C1 segment of cervical spinal cord (tissue), 14 donors: ENCODE measurements around the gene COL5A1.

ENCODE experiments used
- DNase-seq, 14 donors: peaks; one replicate each; lab custom pipeline; 2025; lab: John Stamatoyannopoulos, UW

The COL5A1 gene

DNA sequence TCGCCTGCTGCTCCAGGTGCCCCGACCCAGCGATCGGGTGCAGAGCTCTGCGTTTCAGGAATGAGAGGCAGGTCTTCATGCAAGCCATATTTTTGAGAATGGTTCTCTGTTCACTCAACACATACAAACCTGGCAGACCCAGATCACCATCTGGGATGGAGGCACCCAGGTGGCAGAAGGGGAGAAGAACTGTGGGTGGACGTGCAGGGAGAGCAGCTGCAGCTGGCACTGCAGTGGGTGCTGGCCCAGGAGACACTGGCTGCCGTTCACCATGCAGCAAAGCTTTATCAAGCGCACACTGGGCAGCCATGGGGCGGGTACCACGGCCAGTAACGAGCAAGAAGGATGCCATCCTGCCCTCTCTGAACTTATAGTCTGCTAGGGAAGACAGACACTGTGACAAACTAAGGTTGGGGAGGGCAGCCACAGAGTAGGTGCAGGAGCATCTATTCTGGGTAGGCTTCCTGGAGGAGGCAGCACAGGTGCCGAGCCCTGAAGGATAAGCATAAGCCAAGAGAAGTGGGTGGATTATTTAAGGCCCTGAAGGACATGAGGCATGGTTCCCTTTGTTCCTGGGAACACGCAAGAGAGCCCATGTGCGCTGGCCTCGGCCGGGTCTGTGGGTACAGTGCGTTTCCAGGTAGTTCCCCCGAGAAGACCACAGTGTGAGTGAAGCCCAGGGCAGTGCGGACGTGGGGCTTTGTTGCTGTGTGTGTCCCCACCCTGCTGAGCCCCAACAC lies 192.8 kb downstream of the COL5A1 start:
- no peak for DNase-seq

DNA sequence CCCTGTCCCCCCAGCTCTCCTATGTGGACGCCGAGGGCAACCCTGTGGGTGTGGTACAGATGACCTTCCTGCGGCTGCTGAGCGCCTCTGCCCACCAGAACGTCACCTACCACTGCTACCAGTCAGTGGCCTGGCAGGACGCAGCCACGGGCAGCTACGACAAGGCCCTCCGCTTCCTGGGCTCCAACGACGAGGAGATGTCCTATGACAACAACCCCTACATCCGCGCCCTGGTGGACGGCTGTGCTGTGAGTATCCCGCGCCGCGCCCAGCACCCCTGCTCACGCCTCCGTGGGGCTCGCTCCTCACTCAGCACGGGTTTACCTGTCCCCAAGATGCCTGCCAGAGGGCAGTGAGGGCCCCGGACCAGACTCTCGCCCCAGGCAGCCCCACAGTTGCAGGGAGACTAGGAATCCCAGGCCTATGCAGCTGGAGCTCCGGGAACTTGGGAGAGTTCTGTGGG lies 193.4 kb downstream of the COL5A1 start:
- no peak for DNase-seq

DNA sequence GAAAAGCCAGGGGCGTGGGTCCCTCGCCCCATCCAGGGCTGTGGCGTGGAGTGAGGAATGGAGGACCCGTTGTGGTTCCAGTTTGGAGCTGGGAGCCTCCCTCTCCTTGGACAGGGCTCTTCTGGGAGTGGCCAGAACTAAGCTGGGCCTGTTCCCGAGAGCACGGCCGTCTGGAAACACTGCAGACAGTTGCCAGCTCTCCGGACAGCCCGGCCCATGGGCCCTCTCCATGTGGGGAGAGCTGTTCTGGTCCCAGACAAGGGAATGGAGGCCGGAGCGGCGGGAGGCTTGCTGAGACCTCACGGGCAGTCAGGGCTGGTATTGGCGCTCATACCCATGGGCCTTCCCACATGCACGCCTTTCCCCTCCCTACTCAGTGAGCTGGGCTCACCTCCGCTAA lies 193.8 kb downstream of the COL5A1 start:
- DNase-seq = no peak

DNA sequence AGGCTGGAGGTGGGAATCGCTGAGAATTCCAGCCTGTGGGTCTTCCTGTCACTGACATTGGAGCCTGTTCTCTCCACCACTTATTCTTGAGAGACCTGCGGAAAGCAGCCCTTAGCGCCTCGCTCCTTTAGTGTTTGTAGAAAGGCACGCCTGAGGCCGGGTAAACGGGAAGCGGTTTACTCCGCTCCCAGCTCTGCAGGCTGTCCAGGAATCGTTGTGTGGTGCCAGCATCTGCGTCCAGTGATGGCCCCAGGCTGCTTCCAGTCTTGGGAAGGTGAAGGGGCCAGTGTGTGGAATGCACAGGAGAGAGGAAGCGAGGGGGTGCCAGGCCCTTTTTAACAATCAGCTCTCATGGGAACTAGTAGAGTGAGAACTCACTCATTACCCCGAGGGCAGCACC lies 194.4 kb downstream of the COL5A1 start:
- no peak for DNase-seq

DNA sequence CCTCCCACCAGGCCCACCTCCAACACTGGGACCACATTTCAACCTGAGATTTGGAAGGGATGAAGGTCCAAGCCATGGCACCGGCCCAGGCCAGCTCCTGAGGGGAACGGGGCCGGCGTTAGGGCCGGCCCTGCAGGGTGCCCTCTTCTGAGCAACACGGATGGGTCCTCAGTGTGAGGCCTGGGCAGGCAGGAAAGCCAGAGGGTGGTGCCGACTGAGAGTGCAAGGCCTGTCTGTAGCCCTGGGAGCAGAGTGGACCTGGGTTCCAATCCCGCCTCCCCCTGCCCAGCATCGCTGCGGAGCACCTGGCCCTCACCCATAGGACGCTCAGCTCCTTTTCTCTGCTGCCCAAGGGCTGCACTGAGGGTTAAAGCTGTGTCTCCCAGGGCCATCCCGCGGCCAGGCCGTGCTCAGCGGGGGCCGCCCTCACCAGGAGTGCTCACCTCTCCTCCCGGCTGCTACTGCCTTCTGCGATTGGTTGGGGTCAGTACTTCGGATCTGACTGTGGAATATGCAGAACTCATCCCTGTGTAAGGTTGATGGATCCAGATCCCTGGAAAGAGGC lies 194.9 kb downstream of the COL5A1 start:
- DNase-seq = no peak

DNA sequence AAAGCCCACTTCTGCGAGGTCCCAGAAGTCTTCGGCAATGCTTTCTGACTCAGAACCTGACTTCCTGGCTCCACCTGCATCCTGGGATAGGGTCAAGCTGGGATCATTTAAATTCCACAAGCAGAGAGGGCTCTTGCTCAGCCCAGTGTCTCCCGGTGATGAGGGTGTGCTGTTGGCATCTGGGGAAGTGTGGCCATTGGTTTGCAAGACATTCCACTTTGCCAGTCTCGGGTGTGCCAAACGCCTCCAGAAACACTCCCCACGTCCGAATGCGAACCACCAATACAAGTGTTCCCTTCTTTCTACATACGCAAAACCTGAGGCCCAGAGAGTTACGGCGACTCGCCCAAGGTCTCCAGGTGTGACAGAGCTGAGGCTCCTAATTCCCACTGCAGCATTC lies 195.9 kb downstream of the COL5A1 start:
- DNase-seq = no peak

DNA sequence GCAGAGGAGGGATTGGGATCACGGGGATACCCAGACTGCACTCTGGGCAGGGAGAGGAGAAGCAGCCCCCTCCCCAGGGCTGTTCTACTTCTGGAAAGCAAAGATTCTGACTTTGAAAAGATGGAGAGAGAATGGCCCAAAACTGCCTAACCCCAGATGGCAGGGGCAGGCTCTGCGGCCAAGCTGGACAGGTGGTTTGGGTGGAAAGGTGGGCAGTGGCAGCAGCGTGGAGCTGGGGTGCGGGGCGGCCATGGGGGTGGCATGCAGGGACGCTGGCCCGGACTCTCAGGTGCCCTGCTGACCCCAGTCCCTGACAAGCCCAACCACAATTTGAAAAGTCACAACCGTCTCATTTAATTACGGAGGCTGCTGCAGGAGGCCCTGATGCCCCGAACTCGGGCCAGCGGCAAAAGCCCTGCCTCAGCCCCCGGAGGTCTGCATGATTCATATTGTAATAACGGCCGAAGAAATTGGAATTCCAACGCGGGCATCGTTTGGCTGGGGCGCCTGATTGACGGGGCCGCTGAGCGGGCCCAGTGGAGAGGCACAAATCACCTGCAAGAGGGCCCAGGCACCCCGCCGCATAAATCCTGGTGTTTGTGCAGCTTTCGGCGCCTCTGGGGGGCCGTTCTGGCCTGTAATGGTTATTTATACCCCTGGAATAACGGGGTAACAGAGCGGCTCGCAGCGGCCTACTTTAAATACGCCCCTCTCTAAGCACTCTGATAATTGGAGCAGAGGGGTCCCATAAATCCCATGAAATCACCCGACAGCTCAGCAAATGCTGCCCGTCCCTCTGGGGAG lies 197.2 kb downstream of the COL5A1 start:
- no peak for DNase-seq

DNA sequence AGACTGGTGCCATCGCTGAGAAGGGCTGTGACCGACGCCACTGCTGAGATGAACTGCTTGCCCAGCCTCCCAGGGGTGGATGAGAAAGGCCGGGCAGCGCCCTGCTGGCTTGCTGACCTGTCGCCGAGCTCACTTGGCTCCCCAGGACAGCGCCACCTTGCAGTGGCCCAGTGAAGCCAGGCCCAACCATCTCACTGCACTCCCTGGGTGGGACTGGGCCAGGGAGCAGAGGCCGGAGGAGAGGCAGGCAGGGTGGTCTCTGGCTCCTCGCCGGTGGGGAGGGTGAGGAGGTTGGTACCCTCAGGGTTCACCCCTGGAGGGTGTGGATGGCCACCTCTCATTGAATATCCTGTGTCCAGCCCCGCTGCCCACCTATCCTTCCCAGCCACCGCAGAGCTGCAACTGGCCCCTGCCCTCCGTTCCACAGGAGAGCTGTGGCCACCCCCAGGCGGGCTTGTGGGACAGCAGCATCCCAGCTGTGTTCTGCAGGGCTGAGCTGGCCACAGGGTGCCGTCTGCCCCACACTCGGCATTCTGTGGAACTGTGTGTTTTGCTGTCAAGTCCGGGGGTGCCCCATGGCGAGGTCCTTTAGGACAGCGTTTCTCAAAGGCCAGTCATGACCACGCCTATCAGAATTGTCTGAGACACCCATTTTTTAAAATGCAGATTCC lies 198.0 kb downstream of the COL5A1 start:
- no peak for DNase-seq

DNA sequence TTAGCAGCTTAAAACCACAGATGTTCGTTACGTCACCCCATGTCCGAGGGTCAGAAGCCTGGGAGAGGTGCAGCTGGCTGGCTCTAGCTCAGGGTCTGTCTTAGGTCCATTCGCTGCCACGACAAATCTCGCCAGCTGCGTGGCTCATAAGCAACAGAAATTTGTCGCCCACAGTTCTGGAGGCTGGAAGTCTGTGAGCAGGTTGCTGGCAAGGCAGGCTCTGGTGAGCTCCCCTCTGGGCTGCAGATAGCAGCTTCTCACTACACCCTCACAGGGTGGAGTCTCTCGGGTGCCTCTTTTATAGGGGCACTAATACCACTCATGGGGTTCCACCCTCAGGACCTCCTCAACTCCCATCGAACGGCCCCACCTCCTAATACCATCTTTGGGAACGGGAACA lies 198.9 kb downstream of the COL5A1 start:
- DNase-seq = no peak

DNA sequence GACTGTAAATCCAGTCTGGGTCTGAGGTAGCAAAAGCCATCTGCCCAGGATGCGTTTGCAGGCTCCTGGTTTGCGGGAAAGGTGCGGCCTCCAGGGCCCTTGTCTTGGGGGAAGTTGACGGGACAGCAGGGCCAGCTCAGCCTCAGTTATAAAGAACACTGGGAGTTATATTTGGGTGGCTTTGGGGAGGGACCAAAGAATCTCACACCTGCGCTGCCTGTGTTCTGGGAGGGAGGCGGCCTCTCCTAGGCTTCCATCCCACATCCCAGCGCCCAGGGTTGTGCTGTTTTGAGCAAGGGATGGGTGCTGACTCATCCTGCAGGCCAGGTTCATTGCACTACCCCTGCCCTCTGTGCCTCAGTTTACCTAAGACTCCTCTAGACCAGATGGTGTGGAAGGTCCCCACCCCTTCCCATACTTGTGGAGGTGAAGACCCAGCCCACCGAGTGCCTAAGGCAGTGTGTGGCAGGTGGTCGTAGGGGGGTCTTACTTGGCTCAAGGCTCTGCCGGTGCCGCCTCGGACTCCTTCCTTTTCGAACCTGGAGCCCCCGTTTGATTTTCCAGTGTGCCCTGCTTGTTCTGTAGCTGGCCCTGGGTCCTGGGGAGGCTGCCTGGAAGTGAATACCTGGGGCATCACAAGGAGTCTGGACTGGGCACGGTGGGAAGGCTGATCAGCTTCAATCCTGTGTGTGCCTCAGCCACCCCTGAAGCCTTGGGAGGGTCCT lies 199.7 kb downstream of the COL5A1 start:
- DNase-seq = no peak

DNA sequence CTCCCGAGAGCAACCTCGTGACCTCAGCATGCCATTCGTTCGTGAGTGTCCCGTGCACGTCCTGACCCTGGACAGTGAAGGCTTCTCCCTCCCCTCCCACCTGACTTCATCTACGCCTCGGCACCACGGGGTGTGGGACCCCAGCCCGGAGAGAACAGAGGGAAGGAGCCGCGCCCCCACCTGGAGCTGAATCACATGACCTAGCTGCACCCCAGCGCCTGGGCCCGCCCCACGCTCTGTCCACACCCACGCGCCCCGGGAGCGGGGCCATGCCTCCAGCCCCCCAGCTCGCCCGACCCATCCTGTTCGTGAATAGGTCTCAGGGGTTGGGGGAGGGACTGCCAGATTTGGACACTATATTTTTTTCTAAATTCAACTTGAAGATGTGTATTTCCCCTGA lies 200.7 kb downstream of the COL5A1 start:
- DNase-seq = no peak

DNA sequence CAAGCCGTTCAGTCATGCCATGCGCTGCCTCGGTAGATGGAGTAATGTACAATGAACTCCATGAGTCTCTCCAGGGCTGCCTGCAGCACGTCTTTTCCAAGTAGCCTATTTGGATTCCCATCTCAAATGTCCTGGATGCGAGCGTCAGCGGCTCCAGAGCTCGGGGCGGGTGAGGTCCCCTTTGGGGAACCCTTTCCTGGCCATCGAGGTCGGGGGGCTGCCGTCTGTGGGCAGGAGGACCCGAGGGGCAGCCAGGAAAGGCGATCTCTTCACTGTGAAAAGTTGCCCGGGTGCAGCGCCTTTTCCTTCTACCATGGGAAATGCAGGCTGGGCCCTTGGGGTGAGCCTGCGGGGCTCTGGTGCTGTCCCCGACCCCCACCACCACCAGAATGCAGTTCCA lies 202.1 kb downstream of the COL5A1 start:
- DNase-seq = no peak

DNA sequence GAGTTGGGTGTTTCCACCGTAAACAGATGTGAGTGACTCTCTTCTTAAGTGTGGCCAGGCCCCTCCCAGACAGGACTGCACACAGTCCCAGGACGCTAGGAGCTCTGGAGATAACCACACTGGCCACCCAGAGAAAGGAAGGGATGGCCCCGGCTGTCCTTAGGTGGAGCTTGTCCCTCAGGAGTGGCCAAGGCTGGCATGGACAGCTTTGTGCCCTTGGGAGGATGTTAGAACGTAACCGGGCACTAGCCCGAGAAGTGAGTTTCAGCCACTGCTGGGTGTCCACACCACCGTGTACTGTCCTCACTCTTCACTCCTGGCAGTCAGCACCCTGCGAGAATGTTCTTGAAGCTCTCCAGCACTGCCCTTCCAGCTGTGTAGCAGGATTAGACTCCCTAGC lies 203.2 kb downstream of the COL5A1 start:
- no peak for DNase-seq

DNA sequence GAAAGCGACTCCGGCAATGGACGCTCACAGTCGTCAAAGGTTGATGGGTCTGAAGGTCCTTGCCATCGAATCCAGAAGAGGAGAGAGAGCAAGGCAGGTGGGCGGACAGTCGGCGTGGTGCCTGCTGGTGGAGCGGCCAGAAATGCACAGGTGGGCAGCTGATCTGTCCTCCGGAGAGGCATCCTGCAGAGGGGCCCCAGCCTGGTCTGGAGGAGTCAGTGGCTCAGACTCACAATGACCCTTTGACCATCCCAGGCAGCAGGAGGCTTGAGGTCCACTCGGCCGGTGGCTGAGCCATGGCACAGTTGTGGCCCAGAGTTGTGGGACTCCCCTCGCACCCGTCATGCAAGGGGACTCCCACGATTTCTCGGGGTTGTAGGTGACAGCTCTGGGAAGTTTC lies 204.6 kb downstream of the COL5A1 start:
- no peak for DNase-seq

DNA sequence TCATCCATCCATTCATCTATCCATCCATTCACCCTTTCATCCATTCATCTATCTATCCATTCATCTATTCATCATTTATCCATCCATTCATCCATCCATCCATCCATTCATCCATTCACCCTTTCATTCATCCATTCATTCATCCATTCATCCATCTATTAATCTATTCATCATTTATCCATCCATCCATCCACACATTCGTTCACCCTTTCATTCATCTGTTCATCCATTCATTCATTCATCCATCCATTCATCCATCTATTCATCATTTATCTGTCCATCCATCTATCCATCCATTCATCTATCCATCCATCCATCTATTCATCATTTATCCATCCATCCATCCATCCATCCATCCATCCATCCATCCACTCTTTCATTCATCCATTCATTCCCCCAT lies 205.1 kb downstream of the COL5A1 start:
- DNase-seq = no peak

DNA sequence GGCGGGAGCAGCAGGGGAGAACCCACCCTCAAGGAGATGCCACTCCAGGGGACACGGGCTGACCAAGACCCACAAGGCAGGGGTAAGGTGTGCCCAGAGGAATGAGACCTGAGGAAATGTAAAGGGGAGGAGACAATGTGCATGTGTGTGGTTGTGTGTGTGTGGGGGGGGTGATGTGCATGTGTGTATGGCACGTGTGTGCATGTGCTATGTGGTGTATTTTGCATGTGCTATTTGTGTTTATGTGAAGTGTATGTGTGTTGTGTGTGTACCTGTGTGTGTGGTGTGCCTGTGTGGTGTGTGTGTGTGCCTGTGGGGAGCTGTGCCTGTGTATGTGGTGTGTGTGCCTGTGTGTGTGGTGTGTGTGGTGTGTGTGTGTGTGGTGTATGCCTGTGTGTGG lies 205.5 kb downstream of the COL5A1 start:
- no peak for DNase-seq

DNA sequence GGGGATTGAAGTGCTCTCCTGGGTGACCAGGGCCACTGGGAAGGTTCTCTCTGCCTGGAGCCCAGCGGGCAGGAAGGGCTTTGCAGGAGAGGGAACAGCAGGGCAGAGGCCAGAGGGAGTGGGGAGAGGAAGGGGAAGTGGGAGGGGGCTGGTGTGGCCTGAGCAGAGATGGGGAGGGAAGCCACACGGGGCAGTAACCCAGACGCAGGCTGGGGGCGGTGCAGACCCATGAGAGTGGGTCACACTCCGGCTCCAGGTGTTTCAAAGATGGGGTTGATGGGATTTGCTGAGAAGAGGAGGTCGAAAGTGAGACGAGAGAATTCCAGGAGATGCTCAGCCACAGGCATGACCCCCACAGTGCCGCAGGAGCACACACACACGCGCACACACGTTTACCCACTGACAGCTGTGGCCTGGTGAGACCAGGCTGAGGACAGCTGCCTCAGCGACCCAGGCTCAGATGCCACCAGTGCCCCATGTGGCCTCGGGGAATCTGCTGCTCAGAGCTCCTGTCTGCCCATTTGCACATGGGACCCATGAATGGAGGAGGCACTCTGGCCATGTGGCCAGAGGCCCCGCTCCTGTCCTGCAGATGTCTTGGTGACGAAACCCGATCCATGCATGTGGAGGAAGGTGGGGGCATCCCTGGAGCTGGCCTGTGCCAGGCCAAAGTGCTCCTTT lies 206.3 kb downstream of the COL5A1 start:
- no peak for DNase-seq

DNA sequence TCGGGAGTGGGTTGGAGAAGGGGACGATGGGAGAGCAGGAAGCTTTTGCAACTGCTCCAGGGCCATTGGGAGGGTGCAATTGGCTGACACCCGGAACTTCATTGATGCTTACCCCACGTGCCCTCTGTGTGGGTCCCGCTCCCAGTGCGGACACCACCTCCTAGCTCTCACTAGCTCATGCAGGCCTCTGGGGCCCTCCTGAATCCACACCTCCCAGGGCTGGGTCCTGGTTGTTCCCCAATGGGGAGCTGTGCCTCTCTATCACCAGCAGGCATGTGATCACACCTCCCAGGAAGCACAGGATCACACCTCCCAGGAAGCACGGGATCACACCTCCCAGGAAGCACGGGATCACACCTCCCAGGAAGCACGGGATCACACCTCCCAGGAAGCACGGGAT lies 206.9 kb downstream of the COL5A1 start:
- no peak for DNase-seq

DNA sequence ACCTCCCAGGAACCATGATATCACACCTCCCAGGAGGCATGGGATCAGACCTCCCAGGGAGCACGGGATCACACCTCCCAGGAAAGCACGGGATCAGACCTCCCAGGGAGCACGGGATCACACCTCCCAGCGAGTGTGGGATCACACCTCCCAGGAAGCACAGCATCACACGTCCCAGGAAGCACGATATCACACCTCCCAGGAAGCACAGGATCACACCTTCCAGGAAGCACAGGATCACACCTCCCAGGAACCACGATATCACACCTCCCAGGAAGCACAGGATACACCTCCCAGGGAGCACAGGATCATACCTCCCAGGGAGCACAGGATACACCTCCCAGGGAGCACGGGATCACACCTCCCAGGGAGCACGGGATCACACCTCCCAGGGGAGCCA lies 209.0 kb downstream of the COL5A1 start:
- no peak for DNase-seq

DNA sequence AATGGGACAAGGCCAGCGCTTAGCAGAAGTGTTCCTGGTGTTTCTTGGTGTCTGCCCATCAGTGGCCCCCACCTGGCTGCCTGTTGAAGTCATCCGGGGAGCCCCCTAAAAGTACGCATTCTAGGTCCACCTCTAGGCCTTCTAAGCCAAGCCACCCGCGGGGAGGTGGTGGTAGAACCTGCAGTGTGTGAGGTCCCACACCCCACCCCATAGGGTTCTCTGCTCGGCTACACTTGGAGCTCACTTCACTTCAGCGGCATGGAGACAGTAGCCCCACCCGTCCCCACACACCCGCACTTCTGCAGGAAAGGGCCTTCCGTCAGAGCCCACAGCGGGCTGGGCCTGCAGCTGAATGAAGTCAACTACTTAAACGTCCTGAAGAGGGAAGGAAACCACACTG lies 209.4 kb downstream of the COL5A1 start:
- no peak for DNase-seq
